22Rv1 (cell line): ENCODE results near the gene DEDD2.

Source experiments
- ZFX ChIP-seq: fragments of 450-650 bp; IDR thresholded peaks from 2 replicates; pipeline ENCODE4 v1.6.1; 2017; ENCODE audit warnings: antibody characterized with exemption, borderline replicate concordance
- TF ChIP-seq, protein P1 (sequence below): fragments of 450-650 bp; IDR thresholded peaks from 2 replicates; pipeline ENCODE4 v1.5.1; 2017; ENCODE audit warnings: mild to moderate bottlenecking

DNA sequence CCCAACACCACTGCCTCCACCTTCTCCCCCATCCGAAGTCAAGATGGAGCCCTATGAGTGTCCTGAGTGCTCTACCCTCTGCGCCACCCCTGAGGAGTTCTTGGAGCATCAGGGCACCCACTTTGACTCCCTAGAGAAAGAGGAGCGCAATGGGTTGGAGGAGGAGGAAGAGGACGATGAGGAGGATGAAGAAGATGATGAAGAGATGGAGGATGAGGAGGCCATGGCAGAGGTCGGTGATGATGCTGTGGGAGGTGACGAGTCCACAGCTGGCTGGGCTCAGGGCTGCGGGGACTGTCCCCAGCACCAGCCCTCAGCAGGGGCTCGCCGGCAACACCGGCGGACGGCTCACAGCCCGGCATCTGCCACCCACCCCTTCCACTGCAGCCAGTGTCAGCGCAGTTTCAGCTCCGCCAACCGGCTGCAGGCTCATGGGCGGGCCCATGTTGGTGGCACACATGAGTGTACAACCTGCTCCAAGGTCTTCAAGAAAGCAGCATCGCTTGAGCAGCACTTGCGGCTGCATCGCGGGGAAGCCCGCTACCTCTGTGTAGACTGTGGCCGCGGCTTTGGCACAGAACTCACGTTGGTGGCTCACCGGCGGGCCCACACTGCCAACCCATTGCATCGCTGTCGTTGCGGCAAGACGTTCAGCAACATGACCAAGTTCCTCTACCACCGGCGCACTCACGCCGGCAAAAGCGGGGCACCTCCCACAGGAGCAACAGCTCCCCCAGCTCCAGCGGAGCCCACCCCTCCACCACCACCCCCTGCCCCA is 7.7 kb upstream of the DEDD2 start:
- TF ChIP-seq, protein P1, sequence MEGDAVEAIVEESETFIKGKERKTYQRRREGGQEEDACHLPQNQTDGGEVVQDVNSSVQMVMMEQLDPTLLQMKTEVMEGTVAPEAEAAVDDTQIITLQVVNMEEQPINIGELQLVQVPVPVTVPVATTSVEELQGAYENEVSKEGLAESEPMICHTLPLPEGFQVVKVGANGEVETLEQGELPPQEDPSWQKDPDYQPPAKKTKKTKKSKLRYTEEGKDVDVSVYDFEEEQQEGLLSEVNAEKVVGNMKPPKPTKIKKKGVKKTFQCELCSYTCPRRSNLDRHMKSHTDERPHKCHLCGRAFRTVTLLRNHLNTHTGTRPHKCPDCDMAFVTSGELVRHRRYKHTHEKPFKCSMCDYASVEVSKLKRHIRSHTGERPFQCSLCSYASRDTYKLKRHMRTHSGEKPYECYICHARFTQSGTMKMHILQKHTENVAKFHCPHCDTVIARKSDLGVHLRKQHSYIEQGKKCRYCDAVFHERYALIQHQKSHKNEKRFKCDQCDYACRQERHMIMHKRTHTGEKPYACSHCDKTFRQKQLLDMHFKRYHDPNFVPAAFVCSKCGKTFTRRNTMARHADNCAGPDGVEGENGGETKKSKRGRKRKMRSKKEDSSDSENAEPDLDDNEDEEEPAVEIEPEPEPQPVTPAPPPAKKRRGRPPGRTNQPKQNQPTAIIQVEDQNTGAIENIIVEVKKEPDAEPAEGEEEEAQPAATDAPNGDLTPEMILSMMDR = no peak
- TF ChIP-seq ZFX = no peak
